HG02840 (cell line): Measurements from ENCODE around the gene MESD.

Experiments
- ATAC-seq: cut with Tn5 transposase; IDR thresholded peaks from one replicate; pipeline ENCODE4 v1.9.1; 2021; ENCODE audit warnings: mild to moderate bottlenecking, moderate library complexity, moderate number of reproducible peaks; ENCODE audit not compliant: unreplicated experiment, low FRiP score

MESD gene

DNA sequence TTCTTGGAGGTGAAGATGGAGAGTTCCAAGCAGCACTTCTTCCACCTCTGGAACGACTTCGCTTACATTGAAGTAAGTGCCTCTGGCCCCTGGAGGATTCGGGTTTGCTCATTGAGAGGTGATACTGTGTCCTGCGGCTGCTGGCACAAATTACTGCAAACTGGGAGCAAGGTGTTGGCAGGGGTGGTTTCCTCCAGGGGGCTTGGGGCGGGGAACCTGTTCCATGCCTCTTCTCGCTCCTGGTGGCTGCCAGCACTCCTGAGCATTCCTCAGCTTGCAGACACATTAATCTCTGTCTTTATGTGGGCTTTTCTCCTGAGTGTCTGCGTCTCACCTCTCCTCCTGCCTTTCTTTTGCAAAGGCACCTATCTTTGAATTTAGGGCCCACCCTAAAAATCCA lies 47.4 kb downstream of the MESD start:
- ATAC-seq: no peak

DNA sequence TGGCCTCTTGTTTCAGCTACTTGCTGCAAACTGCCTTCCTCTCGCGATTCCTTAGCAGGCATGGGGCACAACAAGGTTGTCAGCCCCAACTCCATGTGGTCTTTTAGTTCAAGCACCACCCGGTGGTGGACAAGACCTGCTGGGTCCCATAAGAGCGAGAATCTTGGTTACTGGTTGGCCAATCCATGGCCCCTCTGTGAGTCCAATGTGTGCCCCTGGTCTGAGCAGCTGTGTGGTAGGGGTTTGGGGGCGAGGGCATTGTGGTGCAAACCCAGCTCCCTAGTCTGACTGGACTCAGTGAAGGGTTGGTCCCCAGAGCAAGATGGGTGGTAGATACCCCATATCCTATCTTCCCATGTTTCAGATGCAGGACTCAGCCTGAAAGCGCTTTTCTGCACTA lies 48.8 kb downstream of the MESD start:
- ATAC-seq: no peak

DNA sequence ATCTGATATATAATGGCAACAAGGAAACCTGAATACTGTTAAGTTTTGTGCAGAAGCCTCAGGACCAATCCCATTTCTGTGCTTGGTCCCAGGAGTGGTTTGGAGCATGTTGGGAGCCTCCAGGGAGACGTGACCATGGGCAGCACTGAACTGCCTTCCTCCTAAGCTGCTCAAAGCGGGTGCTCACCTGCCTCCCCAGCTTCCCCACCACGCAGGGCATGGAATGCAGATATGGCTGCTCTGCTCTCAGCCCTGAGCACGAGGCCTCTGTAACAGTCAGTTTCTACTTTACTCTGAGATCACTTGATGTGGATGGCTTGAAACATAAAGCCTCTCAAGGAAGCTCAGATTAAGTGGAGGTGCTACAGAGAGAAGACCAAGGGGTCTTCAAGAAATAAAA lies 49.3 kb downstream of the MESD start:
- no peak for ATAC-seq

DNA sequence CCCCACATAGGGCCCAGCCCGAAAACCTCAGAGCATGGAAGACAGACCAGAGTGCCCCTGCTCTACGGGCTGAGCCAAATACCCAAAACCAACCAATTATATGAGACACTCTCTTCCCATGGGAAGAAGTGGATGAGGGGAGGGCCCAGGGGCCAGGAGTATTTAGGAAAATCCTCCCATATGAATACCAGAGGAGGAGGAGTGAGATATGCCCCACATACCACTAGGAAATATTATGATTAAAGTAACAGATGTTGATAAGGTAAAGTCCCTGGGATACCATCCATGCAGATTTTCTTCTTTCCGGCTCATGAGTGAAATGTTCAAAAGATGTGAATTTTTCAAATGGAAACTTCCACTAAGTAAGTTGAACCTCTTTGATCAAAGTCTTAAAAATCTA lies 50.4 kb downstream of the MESD start:
- no peak for ATAC-seq

DNA sequence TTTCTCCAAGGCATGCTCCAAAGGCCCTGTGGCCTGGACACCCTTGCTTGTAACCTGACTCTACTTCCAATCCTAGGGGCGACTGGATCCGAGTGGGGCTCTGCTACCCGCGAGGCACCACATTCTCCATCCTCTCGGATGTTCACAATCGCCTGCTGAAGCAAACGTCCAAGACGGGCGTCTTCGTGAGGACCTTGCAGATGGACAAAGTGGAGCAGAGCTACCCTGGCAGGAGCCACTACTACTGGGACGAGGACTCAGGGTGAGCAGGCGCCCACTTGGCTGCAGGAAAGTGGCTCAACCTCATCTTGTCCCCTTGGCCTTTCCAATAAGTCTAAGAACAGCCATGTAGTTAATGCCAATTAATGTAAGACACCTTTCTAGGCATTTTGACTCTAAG lies 51.9 kb downstream of the MESD start:
- no peak for ATAC-seq

DNA sequence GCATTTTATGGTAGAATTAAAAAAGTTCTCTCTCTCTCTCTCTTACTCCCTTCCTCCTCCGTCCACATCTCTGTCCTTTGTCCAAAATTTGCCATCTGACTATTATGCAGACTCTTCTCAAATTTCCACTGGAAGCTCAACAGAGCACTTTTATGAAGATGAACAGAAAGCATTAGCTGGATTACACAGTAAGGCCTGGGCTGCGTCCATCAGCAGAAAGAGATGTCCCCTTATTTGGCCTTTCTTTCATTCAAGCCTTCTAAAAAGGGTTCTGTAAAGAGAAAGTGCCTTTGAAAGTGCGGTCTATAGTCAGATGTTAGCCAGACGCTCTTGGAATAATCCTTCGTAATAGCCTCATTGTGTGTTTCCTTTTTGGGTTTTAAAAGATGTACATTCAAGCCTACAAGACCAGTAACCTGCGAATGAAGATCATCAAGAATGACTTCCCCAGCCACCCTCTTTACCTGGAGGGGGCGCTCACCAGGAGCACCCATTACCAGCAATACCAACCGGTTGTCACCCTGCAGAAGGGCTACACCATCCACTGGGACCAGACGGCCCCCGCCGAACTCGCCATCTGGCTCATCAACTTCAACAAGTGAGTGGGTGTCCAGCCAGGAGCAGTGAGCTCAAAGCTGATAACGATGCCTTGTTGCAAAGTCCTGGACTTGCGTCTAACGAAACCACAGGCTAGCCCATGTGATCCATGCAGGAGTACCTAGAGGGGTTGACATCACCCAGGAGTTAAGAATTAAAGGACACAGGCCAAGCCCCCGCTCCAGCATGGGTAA lies 53.1 kb downstream of the MESD start:
- no peak for ATAC-seq

DNA sequence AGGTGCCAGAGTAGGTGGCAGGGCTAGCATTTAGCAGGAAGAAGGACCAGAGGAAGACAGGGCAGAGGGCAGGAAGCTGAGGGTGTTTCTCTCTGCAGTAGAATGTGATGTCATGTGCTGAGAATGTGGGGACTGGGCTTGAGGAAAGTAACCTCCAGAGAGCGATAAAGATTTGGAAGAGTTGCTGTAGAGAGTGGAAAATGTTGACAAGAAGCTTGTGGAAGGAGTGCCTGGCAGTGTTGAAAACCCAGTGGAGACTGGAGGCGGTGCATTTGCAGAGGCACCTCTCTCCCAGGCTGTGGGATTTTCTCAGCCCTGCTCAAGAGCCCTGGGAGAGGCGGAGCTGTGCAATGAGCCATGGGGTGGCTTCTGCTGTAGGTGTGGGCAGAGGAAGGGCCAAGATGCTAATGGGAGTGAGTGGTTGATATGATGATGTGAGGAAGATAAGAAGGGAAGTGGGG lies 54.8 kb downstream of the MESD start:
- ATAC-seq: no peak

DNA sequence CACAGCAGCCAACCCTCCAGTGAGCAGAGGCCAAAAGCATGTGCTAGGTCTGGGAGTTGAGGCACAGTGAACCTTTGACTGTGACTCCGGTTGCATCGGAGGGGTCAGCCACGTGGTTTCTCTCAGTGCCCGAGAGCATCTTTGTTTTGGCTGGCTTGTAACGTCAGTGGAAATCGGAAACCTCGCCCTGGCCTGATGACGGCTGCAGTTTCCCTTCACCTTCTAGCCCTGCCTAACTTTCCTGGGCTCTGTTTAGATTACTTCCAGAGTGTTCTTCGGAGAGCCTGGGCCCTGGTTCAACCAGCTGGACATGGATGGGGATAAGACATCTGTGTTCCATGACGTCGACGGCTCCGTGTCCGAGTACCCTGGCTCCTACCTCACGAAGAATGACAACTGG lies 56.6 kb downstream of the MESD start:
- ATAC-seq: no peak

DNA sequence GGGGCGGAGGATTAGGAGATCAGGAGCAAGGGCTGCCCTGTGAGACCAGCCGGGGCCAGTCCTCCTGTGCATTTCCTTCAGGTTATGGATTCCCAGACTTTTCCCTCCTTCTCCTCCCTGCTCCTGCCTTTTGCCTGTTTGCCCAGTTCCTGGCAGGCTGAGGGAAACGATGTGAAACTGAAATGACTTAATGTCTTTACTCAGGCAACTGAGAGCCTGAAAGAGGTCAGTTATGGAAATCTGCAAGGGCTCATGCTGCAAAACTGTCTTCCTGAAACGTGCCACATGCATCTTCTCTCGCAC lies 57.2 kb downstream of the MESD start:
- no peak for ATAC-seq

DNA sequence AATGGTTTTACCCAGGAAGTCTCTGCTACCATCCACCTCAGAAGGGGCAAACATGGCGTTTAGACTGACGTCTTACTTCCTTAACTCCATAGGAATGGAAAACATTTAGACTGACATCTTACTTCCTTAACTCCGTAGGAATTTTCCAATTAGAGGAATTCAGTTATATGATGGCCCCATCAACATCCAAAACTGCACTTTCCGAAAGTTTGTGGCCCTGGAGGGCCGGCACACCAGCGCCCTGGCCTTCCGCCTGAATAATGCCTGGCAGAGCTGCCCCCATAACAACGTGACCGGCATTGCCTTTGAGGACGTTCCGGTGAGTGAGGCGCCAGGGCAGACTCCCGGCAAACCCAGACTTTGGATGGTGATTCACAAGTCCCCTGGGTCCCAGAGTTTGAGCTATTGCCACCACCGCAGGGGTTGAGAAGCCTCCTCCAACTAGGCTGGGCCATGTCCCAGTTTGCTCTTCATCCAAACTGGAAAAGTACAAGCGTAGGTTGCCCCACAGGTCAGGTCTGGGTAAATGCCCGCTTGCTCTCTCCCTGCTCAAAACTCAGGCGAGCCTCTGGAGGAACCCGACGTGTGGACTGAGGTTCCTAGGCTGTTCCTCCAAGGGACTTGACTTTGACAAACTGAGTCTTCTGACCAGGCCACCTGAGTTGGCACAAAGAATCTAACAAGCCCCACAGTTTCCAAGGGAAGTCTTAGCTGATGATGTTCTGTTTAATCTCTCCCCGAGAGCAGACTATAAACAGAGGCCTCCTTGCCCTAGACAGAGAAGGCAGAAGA lies 57.7 kb downstream of the MESD start:
- ATAC-seq: no peak

DNA sequence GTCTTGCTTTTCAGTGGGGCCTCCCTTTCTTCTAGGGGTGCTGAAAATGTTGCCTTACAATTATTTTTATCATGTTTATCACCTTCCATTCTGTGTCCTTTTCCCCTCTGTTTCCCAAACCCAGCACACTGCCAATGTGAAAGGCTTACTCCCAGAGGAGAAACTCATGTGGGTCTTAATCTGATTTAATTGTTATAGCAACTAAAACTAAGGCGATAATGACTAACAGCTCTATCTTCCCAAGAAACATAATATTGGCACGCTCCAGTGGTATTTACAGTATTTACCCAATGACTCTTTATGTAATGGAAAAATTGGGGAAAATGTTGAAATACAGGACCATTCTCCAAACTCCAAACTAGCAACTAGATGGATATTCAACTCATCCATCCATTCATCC lies 58.4 kb downstream of the MESD start:
- no peak for ATAC-seq

DNA sequence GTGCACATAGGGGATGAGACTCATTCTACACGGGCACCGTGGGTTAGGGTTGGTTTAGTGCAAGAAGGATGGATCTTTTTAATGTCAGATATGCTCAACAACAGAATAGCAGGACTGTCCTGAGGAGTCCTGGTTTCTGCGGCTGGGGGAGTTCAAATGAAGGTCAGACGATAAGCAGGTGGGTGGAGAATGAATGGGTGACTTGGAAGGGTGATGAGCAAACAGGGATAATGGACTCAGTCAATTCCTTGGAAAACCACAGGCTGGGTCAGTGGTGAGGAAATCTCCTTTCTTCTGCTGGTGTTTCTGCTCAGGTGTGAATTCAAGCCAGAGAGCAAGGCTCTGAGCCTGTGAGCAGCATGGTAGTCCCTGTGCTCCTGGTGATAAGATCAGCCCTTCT lies 59.9 kb downstream of the MESD start:
- no peak for ATAC-seq

DNA sequence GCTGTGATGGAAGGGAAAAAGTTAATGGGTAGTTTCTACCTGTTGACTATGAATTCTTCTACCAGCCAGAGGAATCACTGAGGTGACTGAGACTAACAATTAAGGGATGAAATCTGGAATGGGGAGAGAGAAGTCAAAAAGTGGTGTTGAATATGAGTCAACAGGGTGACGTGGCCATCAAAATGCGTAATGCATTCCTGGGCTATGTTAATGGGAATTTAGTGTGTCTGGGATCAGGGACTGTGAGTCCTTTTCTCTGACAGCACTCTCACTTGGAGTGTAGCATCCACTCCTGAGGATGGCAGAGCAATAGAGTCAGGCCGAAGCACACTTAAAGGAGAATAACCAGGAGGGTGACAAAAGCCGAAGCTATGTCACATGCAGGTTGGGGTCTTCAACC lies 60.4 kb downstream of the MESD start:
- ATAC-seq: no peak

DNA sequence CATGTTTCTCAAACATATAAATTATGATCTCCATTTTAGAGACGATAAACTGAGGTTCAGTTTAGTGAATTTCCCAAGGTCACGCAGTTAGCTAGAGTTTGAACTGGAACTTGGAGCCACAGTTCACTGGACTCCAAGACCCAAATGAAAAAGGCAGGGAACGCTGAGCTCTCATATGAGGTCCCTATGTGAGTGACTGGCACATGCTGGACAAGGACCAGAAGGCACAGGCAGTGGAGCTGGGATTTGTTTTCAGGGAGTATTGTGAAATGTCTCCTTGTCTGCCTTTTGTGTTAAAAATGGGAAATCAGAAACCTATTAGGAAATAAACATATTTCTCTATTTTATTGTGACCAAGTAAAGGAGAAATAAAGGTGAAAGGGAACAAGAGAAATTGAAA lies 63.5 kb downstream of the MESD start:
- ATAC-seq: no peak

DNA sequence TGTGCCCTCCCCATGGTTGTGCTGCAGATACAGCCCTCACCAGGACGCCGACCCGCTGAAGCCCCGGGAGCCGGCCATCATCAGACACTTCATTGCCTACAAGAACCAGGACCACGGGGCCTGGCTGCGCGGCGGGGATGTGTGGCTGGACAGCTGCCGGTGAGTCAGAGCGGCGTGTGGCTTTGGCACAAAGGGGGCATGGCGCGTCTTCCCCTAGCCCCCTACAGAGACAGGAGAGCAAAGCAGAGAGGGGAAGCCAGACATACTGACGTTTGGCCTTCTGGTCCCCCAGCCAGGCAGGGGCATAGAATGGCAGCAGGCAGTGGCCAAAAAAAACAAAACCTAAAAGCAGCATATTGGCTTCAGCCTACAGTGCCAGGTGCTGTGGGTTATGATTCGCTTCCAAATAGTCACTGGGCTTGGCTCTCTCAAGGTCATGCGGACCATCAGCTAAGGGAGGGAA lies 64.0 kb downstream of the MESD start:
- no peak for ATAC-seq

DNA sequence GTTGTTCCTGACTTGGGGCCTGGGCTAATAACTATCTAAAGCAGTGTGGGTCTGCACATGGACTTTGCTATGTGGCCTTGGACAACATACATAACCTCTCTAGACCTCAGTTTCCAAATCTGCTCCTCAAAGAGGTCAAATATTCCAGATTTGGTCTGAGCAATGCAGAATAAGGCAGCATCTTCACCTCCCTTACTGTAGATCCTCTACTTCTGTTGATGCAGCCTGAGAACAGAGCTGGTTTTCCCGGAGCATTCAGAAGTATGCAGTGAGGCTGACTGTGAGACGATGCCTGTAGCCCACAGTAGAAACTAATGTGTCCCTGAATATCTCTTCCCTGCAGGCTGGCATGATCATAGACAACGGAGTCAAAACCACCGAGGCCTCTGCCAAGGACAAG lies 65.3 kb downstream of the MESD start:
- ATAC-seq: no peak

DNA sequence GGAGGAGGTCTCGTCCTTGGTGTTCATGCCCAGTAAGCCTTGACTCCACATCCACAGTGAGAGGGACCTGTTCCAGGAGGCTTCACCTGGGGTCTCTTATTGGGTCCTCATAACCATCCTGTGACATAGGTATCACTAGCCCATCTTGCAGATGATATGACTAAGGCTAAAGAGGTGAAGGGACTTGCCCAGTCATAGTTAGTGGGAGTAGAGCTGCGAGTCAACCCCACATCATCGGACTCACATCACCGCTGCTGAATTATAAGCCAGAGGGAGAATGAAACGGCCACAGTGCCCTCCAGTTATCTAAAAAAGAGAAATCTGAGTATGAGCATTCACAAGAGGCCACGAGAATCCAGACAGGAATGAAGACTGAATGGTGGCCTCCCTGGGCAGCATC lies 66.0 kb downstream of the MESD start:
- ATAC-seq: no peak

DNA sequence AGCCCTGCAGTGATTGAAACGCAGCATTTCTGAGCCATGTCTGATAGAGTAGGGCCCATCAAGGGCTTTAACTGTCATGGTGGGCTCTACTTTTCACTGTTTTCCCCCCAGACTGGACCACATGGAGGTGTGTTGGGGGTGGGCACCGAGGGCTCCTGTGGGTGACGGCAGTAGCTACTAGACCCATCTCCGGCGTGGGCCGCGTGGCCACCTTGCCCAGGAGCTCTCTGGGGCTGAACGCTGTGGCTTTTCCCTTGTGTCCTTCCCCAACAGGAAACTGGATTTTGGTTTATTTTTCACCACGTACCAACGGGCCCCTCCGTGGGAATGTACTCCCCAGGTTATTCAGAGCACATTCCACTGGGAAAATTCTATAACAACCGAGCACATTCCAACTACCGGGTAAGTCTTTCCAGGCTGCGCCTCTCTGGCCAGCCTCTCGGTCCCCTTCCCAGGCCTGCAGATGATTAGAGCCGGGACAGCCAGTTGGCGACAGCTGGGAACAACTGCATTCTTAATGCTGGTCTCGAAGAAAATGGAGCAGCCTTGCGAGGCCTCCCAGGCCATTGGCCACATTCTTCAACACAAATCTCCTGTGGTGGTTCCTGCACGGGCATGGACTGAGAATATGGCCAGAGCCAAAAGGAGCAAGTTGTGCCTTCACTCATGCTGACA lies 67.7 kb downstream of the MESD start:
- no peak for ATAC-seq

DNA sequence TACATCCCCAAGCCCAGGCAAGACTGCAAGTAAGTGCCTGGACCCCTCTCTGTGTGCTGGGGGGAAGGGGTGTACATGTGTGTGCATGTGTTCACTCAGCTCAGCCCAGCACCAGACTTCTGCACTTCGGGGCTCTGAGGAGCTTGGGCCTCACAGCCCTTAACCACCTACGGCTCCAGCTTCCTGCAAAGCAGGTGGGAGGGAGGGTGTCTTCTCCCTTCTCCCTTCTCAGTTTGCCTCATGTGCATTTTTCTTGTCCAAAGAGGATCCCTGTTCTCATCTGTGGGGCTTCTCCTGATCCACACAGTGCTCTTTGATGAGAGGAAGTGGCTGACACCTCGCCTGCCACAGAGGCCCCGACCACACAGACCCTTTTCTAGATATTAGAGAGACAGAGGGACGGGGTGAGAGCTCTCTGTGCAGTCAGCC lies 69.3 kb downstream of the MESD start:
- no peak for ATAC-seq

DNA sequence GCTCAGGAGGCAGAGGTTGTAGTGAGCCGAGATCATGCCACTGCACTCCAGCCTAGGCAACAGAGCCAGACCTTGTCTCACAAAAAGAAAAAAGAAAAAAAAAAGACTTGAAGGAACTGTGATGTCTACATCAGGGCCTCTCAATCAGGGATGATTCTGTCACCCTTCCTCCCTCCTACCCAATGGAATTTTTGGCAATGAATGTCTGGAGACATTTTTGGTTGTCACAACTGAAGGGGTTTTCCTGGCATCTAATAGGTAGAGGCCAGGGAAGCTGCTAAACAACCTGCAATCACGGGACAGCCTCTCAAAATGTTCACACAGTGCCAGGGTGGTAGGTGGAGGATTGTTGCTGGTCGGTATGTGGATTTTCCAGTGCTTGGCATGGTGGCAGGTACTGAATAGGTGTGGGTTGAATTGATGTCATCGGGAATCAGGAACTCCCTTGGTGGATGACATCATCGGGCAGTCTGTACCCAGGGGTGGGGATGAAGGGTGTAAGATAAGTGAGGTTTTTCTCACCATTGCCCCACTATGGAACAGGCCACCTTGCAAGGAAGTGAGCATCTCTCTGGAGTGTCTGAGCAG lies 71.3 kb downstream of the MESD start:
- ATAC-seq: no peak

DNA sequence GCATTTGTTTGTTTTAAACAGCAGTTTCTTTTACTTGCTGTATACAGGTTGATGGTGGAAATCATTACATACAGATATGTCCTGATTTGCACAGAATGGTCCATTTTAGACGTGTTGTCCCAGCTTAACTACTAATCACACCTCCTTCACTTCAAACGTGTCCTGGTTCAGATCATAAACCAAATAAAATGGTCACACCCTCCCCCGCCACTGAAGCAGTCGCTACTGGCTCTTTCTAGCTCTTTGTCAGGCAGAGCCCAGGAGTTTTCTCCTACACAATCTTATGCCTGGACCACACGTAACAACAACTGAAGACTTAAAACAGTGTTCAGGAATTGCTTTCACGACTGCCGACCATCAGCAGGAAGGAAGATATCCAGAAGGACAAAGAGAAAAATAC lies 73.6 kb downstream of the MESD start:
- no peak for ATAC-seq
